RWPE1 (cell line): ENCODE measurements around the gene PARP3.

Experiments
- CTCF ChIA-PET: fragments of 350-600 bp; sonication (Branson Sonifier 250); formaldehyde crosslinking; extraction: SDS; loops from one replicate; lab custom pipeline; 2021; lab: Yijun Ruan, JAX
- POLR2A ChIA-PET: fragments of 400-600 bp; formaldehyde crosslinking; extraction: SDS; loops from one replicate; lab custom pipeline; 2020; ENCODE audit warnings: antibody characterized with exemption; ENCODE audit not compliant: low non-redundant PET; lab: Yijun Ruan, JAX
- DNase-seq: peaks from one replicate; pipeline ENCODE4 v3.0.0; 2012; ENCODE audit warnings: low spot score
- H3K27ac ChIP-seq: fragments of 450-650 bp; 2 replicates; pipeline ENCODE4 v1.5.1; 2017
- TF ChIP-seq, protein P1 (sequence below): fragments of 450-650 bp; conservative IDR thresholded peaks from 2 replicates; pipeline ENCODE4 v1.5.1; 2017; ENCODE audit warnings: low read depth, mild to moderate bottlenecking

PARP3 gene

DNA sequence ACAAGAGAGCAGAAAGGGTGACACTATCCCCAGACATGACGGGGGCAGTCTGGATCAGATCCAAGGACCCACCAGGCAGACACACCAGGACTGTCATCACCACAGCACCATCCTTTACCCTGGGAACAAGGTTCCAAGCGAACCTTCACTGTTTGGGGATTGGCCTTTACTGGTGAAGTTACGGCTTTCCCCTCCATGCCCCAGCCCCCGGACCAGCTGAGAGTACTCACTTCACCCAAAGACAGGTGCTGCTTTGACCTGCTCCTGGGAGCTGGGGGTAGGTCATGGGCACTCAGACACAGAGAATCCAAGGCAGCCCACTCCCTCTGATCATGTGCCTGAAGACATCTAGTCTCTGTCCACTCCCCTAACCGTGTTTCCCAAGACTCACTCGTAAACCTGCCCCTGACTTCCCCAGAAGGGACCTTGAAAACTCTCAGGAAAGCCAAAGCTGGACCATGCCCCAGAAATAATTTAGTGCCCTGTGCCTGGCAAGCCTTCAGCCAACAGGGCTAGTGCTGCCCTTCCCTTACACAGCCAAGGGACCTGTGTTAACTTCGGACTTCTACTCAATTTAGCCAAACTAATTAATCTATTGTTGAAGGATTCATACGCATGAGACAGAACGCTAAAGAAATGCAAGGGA, 3.3 kb upstream of the PARP3 start:
- ChIA-PET POLR2A (no interaction called here), CTCF (no interaction called here)
- TF ChIP-seq, protein P1, sequence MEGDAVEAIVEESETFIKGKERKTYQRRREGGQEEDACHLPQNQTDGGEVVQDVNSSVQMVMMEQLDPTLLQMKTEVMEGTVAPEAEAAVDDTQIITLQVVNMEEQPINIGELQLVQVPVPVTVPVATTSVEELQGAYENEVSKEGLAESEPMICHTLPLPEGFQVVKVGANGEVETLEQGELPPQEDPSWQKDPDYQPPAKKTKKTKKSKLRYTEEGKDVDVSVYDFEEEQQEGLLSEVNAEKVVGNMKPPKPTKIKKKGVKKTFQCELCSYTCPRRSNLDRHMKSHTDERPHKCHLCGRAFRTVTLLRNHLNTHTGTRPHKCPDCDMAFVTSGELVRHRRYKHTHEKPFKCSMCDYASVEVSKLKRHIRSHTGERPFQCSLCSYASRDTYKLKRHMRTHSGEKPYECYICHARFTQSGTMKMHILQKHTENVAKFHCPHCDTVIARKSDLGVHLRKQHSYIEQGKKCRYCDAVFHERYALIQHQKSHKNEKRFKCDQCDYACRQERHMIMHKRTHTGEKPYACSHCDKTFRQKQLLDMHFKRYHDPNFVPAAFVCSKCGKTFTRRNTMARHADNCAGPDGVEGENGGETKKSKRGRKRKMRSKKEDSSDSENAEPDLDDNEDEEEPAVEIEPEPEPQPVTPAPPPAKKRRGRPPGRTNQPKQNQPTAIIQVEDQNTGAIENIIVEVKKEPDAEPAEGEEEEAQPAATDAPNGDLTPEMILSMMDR: no peak
- no peak for DNase-seq
- no peak overlapping the region; the same call in 1 of the 2 replicates for H3K27ac ChIP-seq

GRCh38 chr3:51940648-51941462, 1.3 kb upstream of the PARP3 start:
- DNase-seq: no peak
- H3K27ac ChIP-seq: peak overlapping the region; percentile 91
- CTCF ChIA-PET: interaction anchor here (0.6 to 1.1 kb wide), 4 partner anchors 28 to 1555 kb away, joined by 3 read pairs; partner anchors contain the start of gene ABHD14B
- POLR2A ChIA-PET: no interaction called here
- TF ChIP-seq, protein P1: no peak

DNA sequence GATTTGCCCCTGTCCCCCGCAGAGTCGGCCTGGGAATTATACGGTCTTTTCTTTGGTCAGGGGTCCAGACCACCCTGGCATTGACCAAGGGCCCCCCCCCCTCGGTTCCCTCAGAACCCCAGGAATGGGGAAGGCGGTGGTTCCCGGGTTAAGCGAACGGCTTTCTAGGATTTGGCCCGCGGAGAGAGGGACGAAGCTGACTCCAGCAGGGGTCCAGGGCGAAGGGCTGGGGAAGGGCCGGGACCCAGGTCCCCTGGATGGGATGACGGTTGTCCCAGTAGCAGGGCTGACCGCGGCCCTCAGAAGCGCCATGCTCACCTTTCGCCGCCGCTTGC, 733 bp upstream of the PARP3 start:
- H3K27ac ChIP-seq: peak overlapping the region; percentile 91
- CTCF ChIA-PET: interaction anchor here (0.6 to 1.1 kb wide), 4 partner anchors 27 to 1556 kb away, joined by 3 read pairs; partner anchors contain the start of gene ABHD14B
- no peak for DNase-seq
- POLR2A ChIA-PET: no interaction called here
- TF ChIP-seq, protein P1: no peak

GRCh38 chr3:51942603-51943450, 664 bp downstream of the PARP3 start:
- TF ChIP-seq, protein P1: no peak
- ChIA-PET POLR2A (interaction anchor here (0.8 kb wide), 1 partner anchor 397 kb away, joined by 4 read pairs; no protein-coding TSS in a partner anchor), CTCF (interaction anchor here (0.6 to 1.1 kb wide), 5 partner anchors 13 to 333 kb away, joined by 3 to 5 read pairs (median 3); partner anchors contain the start of genes ABHD14B and GPR62)
- DNase-seq: peak; percentile 80
- peak overlapping the region; percentile 91 for H3K27ac ChIP-seq

DNA sequence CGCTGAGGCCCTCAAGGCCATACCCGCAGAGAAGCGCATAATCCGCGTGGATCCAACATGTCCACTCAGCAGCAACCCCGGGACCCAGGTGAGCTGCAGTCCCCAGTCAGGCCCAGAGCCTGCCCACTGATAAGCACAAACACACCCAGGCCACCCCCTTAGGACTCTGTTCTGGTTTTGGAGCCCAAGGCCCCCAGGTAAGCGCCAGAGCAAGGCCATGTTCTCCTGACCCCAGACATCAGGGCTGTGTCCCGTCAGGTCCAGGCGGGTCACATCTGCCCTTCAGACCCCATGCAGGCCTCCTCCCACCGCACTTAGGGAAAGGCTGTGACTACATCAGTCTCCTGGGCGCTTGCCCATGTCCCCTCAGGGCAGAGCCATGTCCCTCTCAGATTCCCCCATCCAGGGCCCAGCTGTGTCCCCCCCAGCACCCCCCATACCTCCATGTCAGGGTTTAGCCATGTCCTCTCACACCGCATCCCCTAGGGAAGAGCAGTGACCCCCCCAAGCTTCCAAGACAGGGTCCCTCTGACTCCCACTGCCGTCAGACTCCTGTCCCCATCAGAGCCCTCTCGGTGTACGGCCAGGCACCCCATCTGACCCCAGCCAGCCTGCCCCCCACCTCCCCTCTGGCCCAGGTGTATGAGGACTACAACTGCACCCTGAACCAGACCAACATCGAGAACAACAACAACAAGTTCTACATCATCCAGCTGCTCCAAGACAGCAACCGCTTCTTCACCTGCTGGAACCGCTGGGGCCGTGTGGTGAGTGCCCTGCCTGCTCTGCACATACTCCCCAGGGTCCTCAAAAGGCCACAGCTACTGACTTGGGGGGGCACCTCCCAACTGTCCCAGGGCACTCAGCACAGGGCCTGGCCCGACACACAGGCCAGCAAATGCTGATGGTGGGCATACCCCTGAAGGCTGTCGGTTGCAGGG, 1.6 kb downstream of the PARP3 start:
- TF ChIP-seq, protein P1: no peak
- ChIA-PET CTCF (interaction anchor here (0.6 to 1.1 kb wide), 3 partner anchors 12 to 179 kb away, joined by 3 read pairs; partner anchors contain the start of gene GPR62), POLR2A (no interaction called here)
- H3K27ac ChIP-seq: peak overlapping the region; percentile 91
- no peak for DNase-seq
